HG03139 (cell line): ENCODE results near the gene ADAM30.

Experiments used
- ATAC-seq: cut with Tn5 transposase; IDR thresholded peaks from one replicate; pipeline ENCODE4 v1.9.1; 2021; ENCODE audit not compliant: unreplicated experiment

Gene ADAM30

DNA sequence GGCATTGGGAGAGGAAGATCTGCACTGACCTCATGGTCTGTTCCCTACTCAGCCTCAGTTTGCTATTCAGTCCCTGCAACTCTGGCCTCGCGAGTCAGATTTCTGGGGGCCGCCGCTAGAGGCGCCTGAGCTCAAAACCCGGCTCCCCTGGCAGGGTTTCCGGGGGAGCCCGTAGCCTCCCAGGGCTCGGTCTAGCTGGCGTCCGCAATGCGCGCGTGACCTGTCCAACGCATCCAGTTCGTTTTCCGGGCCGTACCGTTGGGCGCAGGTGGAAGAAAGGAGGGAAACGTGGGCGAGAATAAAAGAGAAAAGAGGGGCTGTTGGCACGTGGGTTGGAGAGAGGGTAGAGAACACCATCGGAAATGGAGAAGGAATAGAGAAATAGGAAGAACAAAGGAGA is at the start of gene ADAM30:
Gene ADAM30 (minus strand): TSS at position 213 of the 400 bp plus-strand sequence. CDS start 179 bp downstream, at position 34.
- ATAC-seq = no peak

DNA sequence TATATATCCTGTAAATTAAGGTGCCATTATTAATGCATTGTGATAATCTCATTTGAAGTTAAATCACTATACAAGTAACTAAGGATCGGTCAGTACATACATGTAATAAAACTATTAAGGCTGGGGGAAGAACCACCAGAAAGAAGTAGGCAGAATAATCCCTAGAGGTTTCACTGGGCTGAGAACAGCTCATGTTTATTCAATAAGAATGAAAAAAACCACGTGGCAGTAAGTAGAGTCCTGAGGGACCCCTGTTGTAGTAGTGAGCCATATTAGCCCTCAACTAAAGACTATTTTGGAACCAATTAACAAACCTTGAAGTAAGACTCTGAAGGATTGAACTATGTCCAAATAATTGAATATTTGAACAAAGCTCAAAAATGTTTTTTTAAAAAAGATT is 46.9 kb upstream of the ADAM30 start:
- ATAC-seq = no peak

DNA sequence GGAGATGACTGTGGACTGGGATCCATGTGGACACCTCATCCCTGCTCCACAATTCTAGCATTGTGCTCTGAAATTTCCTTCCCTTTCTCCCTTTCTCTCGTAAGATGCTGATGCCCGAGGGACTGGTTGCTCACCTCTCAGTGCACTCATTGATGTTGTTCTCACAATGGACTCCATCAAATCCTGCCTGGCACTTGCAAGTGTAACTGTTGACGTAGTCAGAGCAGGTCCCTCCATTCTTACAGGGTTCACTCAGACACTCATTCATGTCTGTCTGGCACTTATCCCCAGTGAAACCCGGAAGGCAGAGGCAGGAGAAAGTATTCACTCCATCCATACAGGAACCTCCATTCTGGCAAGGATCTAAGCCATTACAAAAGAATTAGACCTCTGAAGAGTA is 45.1 kb upstream of the ADAM30 start:
- no peak for ATAC-seq

DNA sequence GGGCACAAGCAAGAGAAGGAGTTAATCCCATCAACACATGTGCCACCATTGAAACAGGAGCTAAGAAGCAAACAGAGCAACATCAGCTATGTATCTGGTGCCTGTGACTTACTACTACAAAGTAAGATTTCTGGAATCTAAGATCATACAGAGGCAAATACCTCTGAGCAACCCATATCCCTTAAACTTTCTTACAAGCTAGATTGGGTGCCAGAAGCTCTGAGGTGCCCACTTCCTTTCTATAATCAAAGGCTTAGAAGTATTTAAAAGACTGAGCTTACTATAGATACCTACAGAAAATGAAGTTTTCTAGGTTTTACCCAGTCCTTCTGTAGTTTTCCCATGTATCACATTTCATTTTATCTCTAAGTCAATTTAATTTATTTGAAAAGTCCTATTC is 44.4 kb upstream of the ADAM30 start:
- ATAC-seq = no peak

DNA sequence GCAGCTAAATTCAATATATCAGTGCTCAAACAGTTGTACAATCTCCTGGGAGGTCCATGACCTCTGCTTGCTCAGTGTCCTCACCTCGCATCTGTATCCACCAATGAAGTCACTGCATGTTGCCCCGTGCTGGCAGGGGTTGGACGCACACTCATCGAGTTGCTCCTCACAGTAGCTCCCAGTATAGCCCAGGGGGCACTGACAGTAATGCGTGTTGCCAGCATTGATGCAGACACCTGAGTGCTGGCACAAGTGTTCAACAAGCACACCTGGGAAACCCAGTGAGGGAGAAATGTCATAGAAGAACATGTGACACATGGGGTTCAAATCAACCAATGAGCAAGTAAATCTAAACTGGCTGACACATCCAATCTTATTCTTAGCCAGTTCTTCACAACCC is 40.9 kb upstream of the ADAM30 start:
- no peak for ATAC-seq

DNA sequence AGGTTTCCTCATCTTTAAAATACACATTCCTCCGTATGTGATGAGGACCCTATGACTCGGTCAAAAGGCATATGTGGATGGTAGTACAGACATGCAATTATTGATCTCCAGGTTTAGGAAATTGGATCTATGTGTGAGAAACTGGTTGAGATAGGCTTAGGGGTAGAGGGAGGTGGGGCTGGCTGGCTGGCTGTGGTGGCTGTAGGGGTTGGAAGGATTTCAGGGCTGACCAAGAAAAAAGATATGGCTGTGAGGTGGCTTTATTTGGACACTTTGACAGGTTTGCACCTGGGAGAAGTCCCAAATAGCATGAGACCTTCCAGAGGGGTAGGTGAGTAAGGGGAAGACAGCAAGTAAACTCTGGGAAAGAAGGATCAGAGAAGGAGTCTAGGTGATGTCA is 39.6 kb upstream of the ADAM30 start:
- no peak for ATAC-seq

DNA sequence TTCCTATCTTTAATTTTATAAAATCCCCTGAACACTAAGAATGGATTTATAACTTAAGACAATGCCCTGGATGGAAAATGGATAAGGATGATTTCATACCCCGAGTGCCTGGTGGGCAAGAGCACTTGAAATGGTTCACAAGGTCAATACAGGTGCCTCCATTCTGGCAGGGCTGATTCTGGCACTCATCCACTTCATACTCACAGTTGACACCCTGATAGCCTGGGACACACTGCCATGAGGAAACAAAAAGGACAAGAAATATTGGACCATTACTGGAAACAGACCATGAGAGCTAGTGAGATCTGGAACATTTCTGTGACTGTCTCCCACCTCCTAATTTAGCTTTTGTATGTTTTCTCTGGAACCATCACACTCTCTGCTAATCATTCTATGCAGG is 39.1 kb upstream of the ADAM30 start:
- no peak for ATAC-seq

DNA sequence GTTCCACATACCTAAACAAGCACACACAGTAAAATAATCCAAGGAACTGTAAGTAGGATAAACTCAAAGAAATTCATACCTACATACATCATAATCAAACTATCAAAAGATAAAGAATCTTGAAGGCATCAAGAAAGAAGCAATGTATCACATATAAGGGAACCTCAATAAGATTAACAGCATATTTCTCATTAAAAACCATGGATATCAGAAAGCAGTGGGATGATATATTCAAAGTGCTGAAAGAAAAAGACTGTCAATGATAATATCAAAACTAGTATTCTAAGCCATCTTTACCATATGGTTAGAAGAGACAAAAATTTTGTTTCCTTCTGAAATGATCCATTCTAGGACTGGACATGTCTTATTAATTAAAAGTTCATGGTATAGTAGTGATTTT is 37.1 kb upstream of the ADAM30 start:
- ATAC-seq = no peak

DNA sequence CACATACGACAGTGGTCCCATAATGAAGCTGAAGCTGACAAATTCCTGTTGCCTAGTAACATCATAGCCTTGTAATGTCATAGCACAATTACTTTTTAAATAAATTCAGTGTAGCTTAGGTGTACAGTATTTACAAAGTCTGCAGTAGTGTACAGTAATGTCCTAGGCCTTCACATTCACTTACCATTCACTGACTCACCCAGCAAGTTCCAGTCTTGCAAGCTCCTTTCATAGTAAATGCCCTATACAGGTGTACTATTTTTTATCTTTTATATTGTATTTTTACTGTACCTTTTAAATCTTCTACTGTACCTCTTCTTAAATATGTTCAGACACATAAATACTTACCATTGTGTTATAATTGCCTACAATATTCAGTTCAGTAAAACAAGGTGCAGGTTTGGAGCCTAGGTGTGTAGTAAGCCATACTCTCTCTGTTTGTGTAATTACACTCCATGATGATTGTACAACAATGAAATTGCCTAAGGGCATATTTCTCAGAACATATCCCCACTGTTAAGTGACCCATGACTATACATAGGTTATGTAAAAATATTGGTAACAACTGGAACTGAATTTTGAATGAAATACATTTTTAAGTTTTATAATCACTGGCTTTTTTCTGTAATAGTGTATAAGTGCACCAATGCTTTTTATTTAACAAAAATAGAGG is 33.5 kb upstream of the ADAM30 start:
- no peak for ATAC-seq

DNA sequence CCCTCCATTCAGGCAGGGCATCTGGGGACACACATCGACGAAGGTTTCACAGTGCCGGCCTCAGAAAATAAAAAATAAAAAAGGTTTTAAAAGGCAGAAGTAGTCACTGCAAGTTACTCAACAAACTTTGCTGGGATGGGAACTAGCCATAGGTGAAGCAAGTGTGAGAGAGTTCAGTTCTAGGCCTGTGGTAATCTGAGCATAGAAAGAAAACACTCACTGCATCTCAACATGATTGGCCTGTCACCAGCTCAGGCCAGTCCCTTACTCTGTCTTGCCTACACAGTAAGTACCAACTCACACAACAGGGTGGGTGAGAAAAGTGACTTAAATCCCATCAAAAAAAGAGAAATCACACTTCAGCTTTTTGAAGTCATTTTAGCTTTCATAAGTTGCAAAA is 30.2 kb upstream of the ADAM30 start:
- no peak for ATAC-seq

DNA sequence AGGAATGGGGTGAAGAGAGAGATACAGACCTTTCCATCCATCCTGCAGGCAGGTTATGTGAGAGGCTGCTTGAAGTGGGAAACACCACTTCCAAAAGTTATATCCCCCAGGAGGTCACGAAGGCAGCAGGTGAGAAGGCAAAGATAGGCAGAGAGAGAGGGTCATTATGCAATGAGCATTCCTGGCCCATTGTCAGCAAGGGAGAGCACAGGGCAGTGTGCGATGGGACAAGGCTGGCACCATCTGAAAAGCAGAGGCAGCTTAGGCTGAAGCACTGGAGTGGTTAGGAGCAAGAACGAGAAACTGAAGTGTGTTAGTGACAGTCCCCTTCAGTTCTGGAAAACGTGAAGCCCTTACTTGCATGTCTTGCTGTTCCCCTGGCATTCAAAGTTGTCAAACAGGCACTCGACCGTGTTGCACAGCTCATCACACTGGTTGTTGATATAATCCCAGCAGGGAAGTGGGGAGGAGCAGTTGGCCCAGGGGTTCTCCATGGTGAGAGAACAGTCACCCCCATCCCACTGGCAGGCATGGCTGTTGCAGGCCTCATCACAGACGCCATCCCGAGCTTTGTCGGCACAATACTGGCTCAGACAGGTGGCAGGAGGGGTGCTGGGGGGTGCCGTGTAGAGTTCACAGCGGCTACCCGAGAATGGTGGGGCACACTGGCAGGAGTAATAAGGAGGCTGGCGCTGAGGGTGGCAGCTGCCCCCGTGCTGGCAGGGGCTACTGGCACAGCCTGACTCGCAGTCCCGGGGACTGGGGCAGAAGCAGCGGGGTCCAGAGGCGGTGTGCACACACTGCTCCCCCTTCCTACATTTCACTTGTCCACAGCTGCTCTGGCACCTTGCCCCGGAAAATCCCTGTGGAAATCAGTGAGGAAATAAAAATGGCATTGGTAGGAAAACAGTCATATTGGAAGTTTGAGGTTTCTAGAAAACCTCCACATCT is 28.9 kb upstream of the ADAM30 start:
- ATAC-seq = no peak

DNA sequence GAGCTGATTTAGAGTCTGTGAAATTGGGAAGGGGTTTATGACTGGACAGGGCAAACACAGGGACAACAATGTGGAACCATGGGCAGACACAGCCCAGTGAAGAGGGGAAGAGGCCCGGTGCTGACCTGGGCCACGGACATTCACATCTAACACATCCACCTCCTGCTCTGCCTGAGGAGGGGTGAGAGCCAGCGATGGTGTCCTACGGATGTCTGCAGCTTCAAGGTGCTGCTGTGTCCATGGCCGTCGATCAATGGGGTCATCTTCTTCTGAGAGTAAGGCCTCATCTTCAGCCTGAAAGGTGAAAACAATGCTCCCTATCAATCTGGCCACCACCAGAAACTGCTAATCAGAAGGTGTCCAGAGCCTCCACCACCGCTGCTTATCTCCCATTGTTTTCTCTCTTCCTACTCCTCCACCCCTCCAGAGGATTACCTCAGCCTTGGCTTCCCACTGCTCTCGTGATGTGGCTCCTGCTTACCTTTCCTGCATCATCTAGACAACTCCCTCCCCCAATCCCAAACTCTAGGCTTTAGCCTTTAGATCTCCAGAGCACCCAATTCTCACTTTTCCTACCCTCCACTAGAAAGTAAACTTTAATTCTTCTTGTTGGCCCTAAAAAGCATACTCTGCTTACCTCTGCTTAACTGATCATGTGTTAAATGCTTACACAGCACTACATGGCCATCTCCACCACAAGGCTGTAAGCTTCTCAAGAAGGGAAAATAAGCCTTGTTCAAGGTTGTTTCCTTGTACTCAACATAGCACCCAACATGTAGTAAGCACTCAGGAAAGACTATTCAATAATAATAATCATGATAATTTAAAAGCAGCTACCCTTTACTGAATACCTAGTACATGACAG is 24.0 kb upstream of the ADAM30 start:
- no peak for ATAC-seq

DNA sequence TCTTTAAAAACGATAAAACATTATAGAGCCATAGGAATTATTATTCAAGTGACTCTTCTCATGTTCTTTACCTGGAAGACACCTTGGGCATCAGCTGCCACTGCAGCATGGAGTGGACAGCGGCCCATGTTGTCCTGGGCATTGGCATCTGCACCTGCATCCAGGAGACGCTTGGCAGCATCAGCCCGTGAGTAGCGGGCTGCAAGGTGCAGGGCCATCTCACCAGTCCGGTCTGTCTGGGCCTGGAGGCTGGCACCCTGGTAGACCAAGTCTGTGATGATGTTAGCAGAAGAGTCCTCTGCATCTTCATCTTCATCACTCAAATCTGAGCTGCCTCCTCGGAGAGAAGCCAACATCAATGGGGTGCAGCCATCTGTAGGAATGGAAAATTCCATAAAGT is 22.9 kb upstream of the ADAM30 start:
- no peak for ATAC-seq

DNA sequence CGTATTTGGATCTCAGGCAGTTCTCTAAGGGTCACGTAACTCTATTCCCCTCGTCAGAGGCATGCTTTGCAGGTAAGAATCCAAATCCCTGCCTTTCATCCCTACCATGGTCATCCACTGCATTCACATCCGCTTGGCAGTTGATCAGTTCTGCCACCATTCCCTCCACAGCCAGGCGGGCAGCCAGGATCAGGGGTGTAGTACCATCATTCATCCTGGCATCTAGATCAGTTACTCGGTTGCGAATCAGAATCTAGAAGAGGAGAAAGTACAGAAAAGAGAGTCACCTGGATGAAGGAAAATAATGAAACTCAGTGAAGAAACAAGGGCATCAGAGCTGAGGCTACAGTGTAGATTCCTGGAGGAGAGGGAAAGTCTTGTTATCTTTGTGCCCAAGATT is 22.0 kb upstream of the ADAM30 start:
- no peak for ATAC-seq

DNA sequence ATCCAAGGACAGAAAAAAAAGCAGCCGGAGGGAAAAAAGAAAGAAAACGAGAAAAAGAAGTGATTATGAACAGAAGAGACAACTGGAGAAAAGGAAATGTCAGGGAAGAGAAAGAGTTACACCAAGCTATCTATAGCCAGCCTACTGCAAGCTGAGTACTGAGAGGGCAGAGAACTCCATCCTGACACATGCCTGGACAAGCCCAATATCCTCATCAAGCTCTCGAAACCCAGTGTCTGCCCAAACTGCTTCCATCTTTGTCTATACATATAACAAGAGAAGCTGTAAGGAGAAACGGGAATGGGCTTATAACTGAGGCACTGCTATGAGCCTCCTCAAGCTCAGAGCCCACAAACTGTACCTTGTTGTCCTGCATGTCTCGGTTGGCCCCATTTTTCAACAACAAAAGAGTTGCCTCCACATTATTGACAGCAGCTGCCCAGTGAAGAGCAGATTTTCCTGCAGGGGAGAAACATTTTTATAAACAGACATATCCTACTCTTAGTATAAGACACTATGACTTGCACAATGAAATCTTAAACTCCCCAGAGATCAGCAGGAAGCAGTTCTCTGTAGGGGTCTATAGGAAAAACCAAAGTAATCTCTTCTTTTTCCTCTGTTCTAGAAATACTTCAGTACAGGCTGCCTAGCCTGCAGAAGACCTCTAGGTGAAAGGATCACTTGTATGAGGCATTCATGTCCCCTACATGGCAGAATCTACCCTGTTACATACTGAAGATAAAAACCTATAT is 21.2 kb upstream of the ADAM30 start:
- no peak for ATAC-seq

DNA sequence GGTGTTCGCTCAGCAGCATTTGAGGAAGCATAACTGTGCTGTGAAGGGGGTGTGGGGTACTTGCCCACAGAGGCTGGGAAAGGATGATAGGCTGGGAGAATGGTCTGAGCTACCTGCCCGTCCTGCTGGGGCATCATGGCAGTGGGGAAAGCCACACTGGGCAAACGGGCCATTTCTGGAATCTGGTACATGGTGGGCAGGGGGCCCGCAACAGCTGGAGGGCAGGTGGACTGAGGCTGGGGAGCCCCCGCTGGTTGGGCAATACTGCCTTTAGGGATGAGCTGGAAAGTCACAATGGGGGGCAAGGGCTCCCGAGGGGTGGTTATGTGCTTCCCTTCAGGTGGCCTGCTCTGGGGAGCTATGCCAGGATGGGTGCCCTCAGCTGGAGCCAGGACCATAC is 19.2 kb upstream of the ADAM30 start:
- ATAC-seq = no peak

DNA sequence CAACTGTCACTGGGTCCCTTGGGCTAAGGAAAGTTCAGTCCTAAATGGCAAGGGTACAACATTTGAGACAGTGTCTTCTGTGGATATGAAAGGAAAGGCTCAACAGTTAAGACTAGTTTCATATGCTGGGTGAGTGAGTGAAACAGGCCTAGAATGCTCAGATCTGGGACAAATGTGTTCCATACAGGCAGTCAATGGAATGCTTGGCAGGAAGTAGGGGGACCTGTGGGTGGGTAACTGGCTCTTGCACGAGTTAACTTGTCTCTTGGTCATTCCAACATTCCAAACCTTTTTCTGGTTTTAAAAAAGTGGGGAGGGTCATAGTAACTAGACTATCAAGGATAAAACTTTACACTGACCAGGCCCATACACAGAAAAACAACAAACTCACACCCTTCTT is 17.8 kb upstream of the ADAM30 start:
- no peak for ATAC-seq

DNA sequence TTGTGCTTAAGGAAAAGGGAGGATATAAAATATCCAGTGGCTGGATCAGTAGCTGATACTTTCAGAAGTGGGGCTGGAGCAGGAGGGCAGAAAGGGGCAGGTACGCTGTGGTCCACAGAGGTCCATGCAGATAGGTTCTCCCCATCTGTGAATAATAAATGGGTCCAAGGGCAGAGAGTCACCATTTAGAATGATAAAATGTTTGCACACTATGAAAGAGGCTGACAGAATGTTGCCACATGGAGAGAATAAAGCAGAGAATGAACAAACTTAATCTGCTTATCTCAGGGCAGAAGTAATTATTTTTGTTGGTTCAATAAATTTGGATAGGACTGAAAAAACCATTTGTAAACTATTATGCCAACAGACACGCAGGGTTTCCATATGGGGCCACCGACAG is 16.6 kb upstream of the ADAM30 start:
- no peak for ATAC-seq

DNA sequence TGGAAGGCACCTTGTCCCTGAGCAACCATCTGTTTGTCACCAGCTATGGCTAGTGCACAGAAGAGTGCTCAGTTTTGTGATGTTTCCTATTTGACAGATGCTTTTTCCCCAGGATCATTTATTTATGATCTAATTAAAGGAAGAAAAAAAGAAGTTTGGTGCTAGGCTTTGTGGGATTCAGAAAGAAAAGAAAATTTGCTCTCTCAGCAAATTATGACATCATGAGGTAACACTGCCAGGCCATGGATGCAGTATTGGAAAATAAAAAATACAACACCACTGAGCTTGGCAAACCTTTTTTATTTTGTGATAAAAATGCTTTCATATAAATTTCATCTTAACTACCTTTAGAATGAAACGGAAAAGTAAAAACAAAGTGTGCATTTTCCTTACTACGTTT is 15.5 kb upstream of the ADAM30 start:
- ATAC-seq = no peak

DNA sequence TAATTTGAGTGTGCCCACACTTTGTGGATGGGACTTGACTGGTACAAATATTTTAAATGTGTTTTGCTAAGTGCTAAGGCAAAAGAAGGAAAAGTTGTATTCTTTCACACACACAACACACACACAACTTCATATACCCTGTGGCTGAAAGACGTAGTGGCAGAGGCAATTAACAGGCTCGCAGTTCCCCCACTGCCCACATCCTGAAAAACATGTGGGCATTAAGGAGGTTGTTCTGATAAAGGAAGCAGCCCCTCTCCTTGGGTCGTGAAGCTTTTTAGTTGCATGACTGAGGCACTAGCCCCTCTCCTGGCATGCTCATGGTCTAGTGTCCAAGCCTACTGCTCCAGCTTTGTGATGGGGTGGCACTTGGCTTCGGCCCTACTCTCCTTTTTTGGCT is 14.3 kb upstream of the ADAM30 start:
- ATAC-seq = no peak
